Coronary artery (tissue), 2 donors: ENCODE results near the gene VILL.
"Not testable (repeated sequence)": the region's sequence is repeated elsewhere in the genome, so short reads cannot be mapped to it uniquely, and the experiment has no call there.

Experiments used
- DNase-seq: peaks from one replicate; pipeline ENCODE4 v3.0.0-alpha.2; 2017; ENCODE audit warnings: low spot score
- H3K27ac ChIP-seq, 2 donors: fragments of 200-600 bp; sonication (generic); one replicate each; pipeline ENCODE4 v1.5.1; 2016 to 2019
- H3K4me3 ChIP-seq: fragments of 200-600 bp; sonication (generic); 2 replicates; pipeline ENCODE4 v1.5.1; 2016; ENCODE audit warnings: mild to moderate bottlenecking, moderate library complexity
- CTCF ChIP-seq: fragments of 200-600 bp; sonication (generic); IDR thresholded peaks from one replicate; pipeline ENCODE4 v1.5.1; 2019; ENCODE audit warnings: antibody characterized with exemption

VILL gene

GRCh38 chr3:37985637-37986320 lies 4.8 kb upstream of the VILL start:
- TF ChIP-seq CTCF = no peak
- DNase-seq = peak; percentile 65
- Histone ChIP-seq H3K4me3 (no peak overlapping the region), H3K27ac (peak overlapping the region in 1 of 2 donors; percentile 56)

GRCh38 chr3:37986479-37987314 lies 3.9 kb upstream of the VILL start:
- TF ChIP-seq CTCF = no peak
- H3K27ac ChIP-seq = no peak overlapping the region
- H3K4me3 ChIP-seq = no peak overlapping the region
- DNase-seq = peak; percentile 66

GRCh38 chr3:37987315-37987697 lies 3.3 kb upstream of the VILL start:
- Histone ChIP-seq H3K27ac (no peak overlapping the region), H3K4me3 (no peak overlapping the region)
- no peak for DNase-seq
- TF ChIP-seq CTCF = no peak

- no peak for TF ChIP-seq CTCF
- no peak overlapping the region for H3K4me3 ChIP-seq
- DNase-seq = no peak
Measured at GRCh38 chr3:37987751-37988179, 2.8 kb upstream of the VILL start.

GRCh38 chr3:37988376-37988775 lies 2.2 kb upstream of the VILL start:
- H3K4me3 ChIP-seq, DNase-seq, H3K27ac ChIP-seq: not testable (repeated sequence)

More at GRCh38 chr3:37987751-37988179, 2.8 kb upstream of the VILL start:
- no peak overlapping the region for H3K27ac ChIP-seq

- Histone ChIP-seq H3K4me3 (no peak overlapping the region), H3K27ac (no peak overlapping the region)
- no peak for TF ChIP-seq CTCF
- DNase-seq = peak; percentile 49
Measured at GRCh38 chr3:37988931-37989525, 1.6 kb upstream of the VILL start.

GRCh38 chr3:37989821-37990480 lies 635 bp upstream of the VILL start:
- DNase-seq = peak; percentile 65
- Histone ChIP-seq H3K27ac (no peak overlapping the region), H3K4me3 (no peak overlapping the region)
- no peak for TF ChIP-seq CTCF
